ENCODE results near the gene ATP10A. TPM values are rescaled to one million over a fixed set of nuclear protein-coding genes. Genes with fewer than 3 reads are reported as not detected.

Gene ATP10A
- total RNA-seq, 1 experiment from 2014 or later: 0.02 TPM

DNA sequence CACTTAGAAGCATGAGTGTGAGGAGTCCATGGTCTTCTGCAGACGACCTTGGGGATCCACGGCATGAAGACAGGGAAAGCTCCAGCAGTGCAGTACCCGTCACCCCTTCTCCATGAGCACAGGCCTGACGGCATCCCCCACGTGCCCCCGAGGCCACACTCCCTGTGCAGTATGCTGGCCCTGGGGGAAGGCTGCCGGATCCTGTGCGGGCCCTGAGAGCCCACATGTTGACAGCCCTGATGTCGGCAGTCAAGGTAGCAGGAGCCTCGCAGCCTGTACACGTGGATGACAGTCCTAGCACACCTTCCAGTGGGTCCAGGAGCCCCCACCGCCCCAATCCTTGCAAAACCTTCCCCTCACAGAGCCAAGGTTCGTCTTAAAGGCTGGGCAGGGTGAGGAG, 195.3 kb downstream of the ATP10A start:
- Histone ChIP-seq H2AFZ (ENCODE audit: low read depth, low read length, poor library complexity, severe bottlenecking) (no peak overlapping the region), H3K79me2 (ENCODE audit: insufficient read depth, low read length) (no peaks in the 10 kb centered on the region), H3K4me1 (ENCODE audit: control insufficient read depth in 1 of 2, insufficient read depth in 2 of 2, low read length in 2 of 2) (no peaks in the 10 kb centered on the region), H4K20me1 (ENCODE audit: insufficient read depth) (no peaks in the 10 kb centered on the region), H3K9me3 (ENCODE audit: control insufficient read depth in 1 of 2, insufficient read depth in 1 of 2, low read depth in 1 of 2, low read length in 2 of 2) (peaks cover 0 to 41% of the 10 kb centered on the region in 2 experiments; a peak in 2 of 4 replicates), H3K27ac (ENCODE audit: low read depth, low read length) (no peak overlapping the region), H3K9me2 (ENCODE audit: insufficient read depth) (no peaks in the 10 kb centered on the region), H3K36me3 (ENCODE audit: control insufficient read depth in 1 of 2, insufficient read depth in 2 of 2, low read length in 2 of 2) (no peaks in the 10 kb centered on the region), H3K27me3 (ENCODE audit: insufficient read depth, low read length) (no peaks in the 10 kb centered on the region), H3K4me3 (replicated peaks in 1 of 2; ENCODE audit: low read depth in 1 of 2, low read length in 2 of 2) (no peak overlapping the region), H3K9ac (ENCODE audit: low read length) (no peak overlapping the region), H3K4me2 (ENCODE audit: low read length) (no peak overlapping the region)
- intact Hi-C loops (cut with micrococcal nuclease): no loop called here
- ChIA-PET RAD21 (ENCODE audit: low non-redundant PET in 1 of 2, low total read pairs in 2 of 2, uncharacterized antibody in 2 of 2, unreplicated experiment in 2 of 2) (no interaction called here), CTCF (no interaction called here), POLR2A (no interaction called here)
- DNase-seq (ENCODE audit: low read depth, low spot score) (no peak), ATAC-seq (no peak)
- TF ChIP-seq POLR2AphosphoS5 (IDR thresholded peaks at IDR 0.05; ENCODE audit: low read depth, low read length) (no peak), EZH2phosphoT487 (IDR thresholded peaks at IDR 0.05; ENCODE audit: borderline replicate concordance) (no peak), SIN3A (IDR thresholded peaks at IDR 0.05; ENCODE audit: low read depth) (no peak), ZNF274 (IDR thresholded peaks at IDR 0.05; ENCODE audit: low read depth, low read length) (no peak), SP1 (IDR thresholded peaks at IDR 0.05; ENCODE audit: low read depth) (no peak), EZH2 (IDR thresholded peaks at IDR 0.05) (no peak), RAD21 (IDR thresholded peaks at IDR 0.05; ENCODE audit: low read depth) (no peak), JUND (IDR thresholded peaks at IDR 0.05) (no peak), ZFX (IDR thresholded peaks at IDR 0.05) (no peak)
- TF ChIP-seq, protein P1, sequence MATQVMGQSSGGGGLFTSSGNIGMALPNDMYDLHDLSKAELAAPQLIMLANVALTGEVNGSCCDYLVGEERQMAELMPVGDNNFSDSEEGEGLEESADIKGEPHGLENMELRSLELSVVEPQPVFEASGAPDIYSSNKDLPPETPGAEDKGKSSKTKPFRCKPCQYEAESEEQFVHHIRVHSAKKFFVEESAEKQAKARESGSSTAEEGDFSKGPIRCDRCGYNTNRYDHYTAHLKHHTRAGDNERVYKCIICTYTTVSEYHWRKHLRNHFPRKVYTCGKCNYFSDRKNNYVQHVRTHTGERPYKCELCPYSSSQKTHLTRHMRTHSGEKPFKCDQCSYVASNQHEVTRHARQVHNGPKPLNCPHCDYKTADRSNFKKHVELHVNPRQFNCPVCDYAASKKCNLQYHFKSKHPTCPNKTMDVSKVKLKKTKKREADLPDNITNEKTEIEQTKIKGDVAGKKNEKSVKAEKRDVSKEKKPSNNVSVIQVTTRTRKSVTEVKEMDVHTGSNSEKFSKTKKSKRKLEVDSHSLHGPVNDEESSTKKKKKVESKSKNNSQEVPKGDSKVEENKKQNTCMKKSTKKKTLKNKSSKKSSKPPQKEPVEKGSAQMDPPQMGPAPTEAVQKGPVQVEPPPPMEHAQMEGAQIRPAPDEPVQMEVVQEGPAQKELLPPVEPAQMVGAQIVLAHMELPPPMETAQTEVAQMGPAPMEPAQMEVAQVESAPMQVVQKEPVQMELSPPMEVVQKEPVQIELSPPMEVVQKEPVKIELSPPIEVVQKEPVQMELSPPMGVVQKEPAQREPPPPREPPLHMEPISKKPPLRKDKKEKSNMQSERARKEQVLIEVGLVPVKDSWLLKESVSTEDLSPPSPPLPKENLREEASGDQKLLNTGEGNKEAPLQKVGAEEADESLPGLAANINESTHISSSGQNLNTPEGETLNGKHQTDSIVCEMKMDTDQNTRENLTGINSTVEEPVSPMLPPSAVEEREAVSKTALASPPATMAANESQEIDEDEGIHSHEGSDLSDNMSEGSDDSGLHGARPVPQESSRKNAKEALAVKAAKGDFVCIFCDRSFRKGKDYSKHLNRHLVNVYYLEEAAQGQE (IDR thresholded peaks at IDR 0.05; ENCODE audit: low read depth): no peak
- TF ChIP-seq, protein P2, sequence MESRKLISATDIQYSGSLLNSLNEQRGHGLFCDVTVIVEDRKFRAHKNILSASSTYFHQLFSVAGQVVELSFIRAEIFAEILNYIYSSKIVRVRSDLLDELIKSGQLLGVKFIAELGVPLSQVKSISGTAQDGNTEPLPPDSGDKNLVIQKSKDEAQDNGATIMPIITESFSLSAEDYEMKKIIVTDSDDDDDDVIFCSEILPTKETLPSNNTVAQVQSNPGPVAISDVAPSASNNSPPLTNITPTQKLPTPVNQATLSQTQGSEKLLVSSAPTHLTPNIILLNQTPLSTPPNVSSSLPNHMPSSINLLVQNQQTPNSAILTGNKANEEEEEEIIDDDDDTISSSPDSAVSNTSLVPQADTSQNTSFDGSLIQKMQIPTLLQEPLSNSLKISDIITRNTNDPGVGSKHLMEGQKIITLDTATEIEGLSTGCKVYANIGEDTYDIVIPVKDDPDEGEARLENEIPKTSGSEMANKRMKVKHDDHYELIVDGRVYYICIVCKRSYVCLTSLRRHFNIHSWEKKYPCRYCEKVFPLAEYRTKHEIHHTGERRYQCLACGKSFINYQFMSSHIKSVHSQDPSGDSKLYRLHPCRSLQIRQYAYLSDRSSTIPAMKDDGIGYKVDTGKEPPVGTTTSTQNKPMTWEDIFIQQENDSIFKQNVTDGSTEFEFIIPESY (IDR thresholded peaks at IDR 0.05; ENCODE audit: extremely low read depth, insufficient replicate concordance, low read length): no peak
- TF ChIP-seq, protein P3, sequence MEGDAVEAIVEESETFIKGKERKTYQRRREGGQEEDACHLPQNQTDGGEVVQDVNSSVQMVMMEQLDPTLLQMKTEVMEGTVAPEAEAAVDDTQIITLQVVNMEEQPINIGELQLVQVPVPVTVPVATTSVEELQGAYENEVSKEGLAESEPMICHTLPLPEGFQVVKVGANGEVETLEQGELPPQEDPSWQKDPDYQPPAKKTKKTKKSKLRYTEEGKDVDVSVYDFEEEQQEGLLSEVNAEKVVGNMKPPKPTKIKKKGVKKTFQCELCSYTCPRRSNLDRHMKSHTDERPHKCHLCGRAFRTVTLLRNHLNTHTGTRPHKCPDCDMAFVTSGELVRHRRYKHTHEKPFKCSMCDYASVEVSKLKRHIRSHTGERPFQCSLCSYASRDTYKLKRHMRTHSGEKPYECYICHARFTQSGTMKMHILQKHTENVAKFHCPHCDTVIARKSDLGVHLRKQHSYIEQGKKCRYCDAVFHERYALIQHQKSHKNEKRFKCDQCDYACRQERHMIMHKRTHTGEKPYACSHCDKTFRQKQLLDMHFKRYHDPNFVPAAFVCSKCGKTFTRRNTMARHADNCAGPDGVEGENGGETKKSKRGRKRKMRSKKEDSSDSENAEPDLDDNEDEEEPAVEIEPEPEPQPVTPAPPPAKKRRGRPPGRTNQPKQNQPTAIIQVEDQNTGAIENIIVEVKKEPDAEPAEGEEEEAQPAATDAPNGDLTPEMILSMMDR (IDR thresholded peaks at IDR 0.05 in 2 of 3, conservative IDR thresholded peaks at IDR 0.05 in 1 of 3; ENCODE audit: borderline replicate concordance in 1 of 3, insufficient read depth in 1 of 3, low read depth in 2 of 3, low read length in 2 of 3): no peak
- TF ChIP-seq, protein P4, sequence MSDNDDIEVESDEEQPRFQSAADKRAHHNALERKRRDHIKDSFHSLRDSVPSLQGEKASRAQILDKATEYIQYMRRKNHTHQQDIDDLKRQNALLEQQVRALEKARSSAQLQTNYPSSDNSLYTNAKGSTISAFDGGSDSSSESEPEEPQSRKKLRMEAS (IDR thresholded peaks at IDR 0.05): no peak
- no TSS peak for BruUV-seq (replicated peaks)
